Neural progenitor cell (in vitro differentiated cells): ENCODE results near the gene ATXN10.

Source experiments
- CTCF ChIP-seq: fragments of 200-600 bp; sonication (generic); IDR thresholded peaks from 2 replicates; pipeline ENCODE4 v1.5.1; 2017; ENCODE audit warnings: antibody characterized with exemption, mild to moderate bottlenecking
- EZH2 ChIP-seq: fragments of 200-600 bp; sonication (generic); IDR thresholded peaks from 2 replicates; pipeline ENCODE4 v1.6.1; 2017; ENCODE audit warnings: antibody characterized with exemption, mild to moderate bottlenecking, moderate library complexity
- EZH2phosphoT487 ChIP-seq: fragments of 200-600 bp; sonication (generic); IDR thresholded peaks from 2 replicates; pipeline ENCODE4 v1.6.1; 2017; ENCODE audit warnings: antibody characterized with exemption

- no peak for TF ChIP-seq CTCF
- TF ChIP-seq EZH2, result no peak
- no peak for TF ChIP-seq EZH2phosphoT487
Measured at GRCh38 chr22:45645150-45645525, 26.5 kb upstream of the ATXN10 start.
